Raji (cell line): Measurements from ENCODE around the gene G3BP1.

Source experiments
- POLR2A ChIP-seq: IDR thresholded peaks from 2 replicates; pipeline ENCODE4 v1.6.1; 2011; ENCODE audit warnings: low read depth, low read length, control low read depth; ENCODE audit not compliant: insufficient read depth

G3BP1 gene

GRCh38 chr5:151743530-151743929 is 28.2 kb upstream of the G3BP1 start:
- TF ChIP-seq POLR2A, result no peak

- no peak for TF ChIP-seq POLR2A
Measured at GRCh38 chr5:151745071-151745705, 26.6 kb upstream of the G3BP1 start.

GRCh38 chr5:151750121-151750520 is 21.6 kb upstream of the G3BP1 start:
- TF ChIP-seq POLR2A, result no peak

- TF ChIP-seq POLR2A, result no peak
Measured at GRCh38 chr5:151751091-151751490, 20.7 kb upstream of the G3BP1 start.

GRCh38 chr5:151751593-151751992 is 20.2 kb upstream of the G3BP1 start:
- no peak for TF ChIP-seq POLR2A

GRCh38 chr5:151755383-151755782 is 16.4 kb upstream of the G3BP1 start:
- no peak for TF ChIP-seq POLR2A

GRCh38 chr5:151757233-151758140 is 14.3 kb upstream of the G3BP1 start:
- no peak for TF ChIP-seq POLR2A

GRCh38 chr5:151758141-151758429 is 13.7 kb upstream of the G3BP1 start:
- TF ChIP-seq POLR2A, result no peak

GRCh38 chr5:151758430-151759241 is 13.1 kb upstream of the G3BP1 start, which contains the start of gene ATOX1:
Gene ATOX1, minus strand, starts transcription at chr5:151758631. Its CDS starts 80 bp downstream, at chr5:151758551.
- TF ChIP-seq POLR2A, result peak; percentile 94

GRCh38 chr5:151764801-151765200 is 7.0 kb upstream of the G3BP1 start:
- no peak for TF ChIP-seq POLR2A

GRCh38 chr5:151766975-151767374 is 4.8 kb upstream of the G3BP1 start:
- no peak for TF ChIP-seq POLR2A

- peak; percentile 83 for TF ChIP-seq POLR2A
Measured at GRCh38 chr5:151770383-151771258, 1.1 kb upstream of the G3BP1 start.

- TF ChIP-seq POLR2A, result no peak
Measured at GRCh38 chr5:151772029-151772845, 483 bp downstream of the G3BP1 start.
